GM12872 (cell line): Measurements from ENCODE around the gene VAMP4.

Experiments
- CTCF ChIP-seq: IDR thresholded peaks from 3 replicates; pipeline ENCODE4 v1.5.1; 2011; ENCODE audit warnings: low read depth, mild to moderate bottlenecking, low read length, moderate library complexity; ENCODE audit not compliant: insufficient read depth

Gene VAMP4

GRCh38 chr1:171783816-171784530 is 42.1 kb upstream of the VAMP4 start:
- TF ChIP-seq CTCF = no peak

GRCh38 chr1:171781176-171781875 is 39.5 kb upstream of the VAMP4 start, which contains the start of gene METTL13:
METTL13 (plus strand) TSS chr1:171781660; CDS start chr1:171781968, 308 bp downstream.
- TF ChIP-seq CTCF = no peak

DNA sequence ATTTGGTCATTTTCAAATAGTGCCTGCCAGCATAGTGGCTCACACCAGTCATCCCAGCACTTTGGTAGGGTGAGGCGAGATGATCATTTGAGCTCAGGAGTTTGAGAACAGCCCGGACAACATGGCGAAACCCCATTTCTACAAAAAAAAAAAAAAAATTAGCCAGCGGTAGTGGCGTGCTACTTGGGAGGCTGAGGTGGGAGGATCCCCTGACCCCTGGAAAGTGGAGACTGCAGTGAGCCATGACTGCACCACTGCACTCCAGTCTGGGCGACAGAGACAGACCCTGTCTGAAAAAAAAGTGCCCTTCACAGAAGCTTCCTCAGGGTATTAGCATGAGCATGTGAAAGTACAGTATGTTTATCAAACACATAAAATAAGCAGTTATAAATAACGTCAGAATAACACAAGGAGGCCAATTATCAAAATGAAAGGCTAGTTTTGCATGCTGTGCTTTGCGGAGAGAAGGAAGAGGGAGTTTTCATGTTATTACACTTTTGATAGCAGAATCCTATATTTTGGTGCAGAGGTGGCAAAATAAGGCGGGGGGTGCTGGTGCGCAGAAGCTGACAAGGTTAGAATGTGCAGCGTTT is 38.8 kb upstream of the VAMP4 start:
- TF ChIP-seq CTCF = no peak

GRCh38 chr1:171772312-171772711 is 30.4 kb upstream of the VAMP4 start:
- TF ChIP-seq CTCF = no peak

GRCh38 chr1:171769754-171770153 is 27.9 kb upstream of the VAMP4 start:
- no peak for TF ChIP-seq CTCF

DNA sequence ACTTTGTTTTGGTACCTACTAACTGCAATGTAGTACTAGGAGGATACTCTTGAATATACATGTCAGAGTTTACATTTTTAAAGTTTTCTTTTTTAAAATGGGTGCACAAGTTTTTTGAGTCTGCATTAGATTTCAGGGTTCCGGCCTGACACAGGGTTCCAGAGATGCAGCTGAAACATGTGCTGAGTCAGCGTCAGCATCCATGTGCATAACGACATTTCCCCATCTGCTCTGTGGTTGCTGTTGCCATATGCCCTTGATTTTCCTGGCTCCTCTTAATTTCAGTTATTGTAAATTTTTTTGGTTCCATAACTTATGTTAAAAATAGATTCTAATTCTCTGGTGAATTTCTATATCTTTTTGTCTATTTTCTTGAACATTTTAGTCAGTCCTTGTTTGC is 27.3 kb upstream of the VAMP4 start:
- TF ChIP-seq CTCF = no peak

DNA sequence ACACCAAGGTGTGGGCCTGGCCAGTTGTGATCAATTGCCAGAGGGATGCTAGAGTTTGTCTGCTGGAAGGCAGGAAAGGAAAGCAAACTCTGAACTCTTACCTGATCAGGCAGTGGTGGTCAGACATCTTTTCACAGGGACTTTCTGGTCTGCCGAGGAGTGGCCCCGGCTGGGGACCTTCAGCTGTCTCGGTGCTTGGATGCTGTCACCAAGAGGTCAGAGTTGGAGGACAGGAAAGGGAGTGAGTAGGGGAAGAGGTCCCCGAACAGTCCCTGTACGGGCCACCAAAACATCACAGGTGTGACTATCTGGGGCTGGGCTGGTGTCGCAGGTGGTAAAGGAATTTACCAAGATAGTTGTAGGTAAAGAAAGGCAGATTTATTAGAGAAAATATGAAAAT is 21.9 kb upstream of the VAMP4 start:
- no peak for TF ChIP-seq CTCF
